Astrocyte (in vitro differentiated cells and primary cell): ENCODE data around the gene TRAPPC12.

ENCODE experiments used
- EZH2 ChIP-seq: IDR thresholded peaks from 2 replicates; pipeline ENCODE4 v1.6.1; 2012; ENCODE audit warnings: mild to moderate bottlenecking, low read length, inconsistent platforms; ENCODE audit not compliant: insufficient read depth
- TF ChIP-seq, protein P1 (sequence below): IDR thresholded peaks from 2 replicates; pipeline ENCODE4 v1.5.1; 2011; ENCODE audit warnings: low read depth, mild to moderate bottlenecking, inconsistent platforms, low read length, moderate library complexity; ENCODE audit not compliant: insufficient read depth

DNA sequence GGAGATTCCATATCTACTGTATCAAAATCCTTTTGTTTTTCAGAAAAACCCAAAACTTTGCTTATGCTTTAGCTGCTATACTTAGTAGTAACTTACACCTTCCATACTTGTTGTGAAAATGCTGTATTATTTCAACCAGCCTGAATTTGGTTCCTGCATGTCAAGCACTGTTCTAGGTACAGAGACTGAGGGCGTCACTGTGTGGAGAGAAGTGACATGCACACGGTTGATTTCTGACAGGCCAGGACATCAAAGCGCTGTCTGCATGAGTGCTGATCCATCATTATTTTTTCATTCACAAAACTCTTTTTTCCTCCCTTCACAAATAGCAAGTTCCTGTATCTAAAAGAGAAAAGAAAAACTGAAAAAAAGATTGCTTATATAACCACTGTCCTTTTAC, 31.6 kb downstream of the TRAPPC12 start:
- TF ChIP-seq EZH2 = no peak
- TF ChIP-seq, protein P1, sequence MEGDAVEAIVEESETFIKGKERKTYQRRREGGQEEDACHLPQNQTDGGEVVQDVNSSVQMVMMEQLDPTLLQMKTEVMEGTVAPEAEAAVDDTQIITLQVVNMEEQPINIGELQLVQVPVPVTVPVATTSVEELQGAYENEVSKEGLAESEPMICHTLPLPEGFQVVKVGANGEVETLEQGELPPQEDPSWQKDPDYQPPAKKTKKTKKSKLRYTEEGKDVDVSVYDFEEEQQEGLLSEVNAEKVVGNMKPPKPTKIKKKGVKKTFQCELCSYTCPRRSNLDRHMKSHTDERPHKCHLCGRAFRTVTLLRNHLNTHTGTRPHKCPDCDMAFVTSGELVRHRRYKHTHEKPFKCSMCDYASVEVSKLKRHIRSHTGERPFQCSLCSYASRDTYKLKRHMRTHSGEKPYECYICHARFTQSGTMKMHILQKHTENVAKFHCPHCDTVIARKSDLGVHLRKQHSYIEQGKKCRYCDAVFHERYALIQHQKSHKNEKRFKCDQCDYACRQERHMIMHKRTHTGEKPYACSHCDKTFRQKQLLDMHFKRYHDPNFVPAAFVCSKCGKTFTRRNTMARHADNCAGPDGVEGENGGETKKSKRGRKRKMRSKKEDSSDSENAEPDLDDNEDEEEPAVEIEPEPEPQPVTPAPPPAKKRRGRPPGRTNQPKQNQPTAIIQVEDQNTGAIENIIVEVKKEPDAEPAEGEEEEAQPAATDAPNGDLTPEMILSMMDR = no peak
